Activated CD8-positive, alpha-beta memory T cell treated with anti-CD3 and anti-CD28 coated beads, Interleukin-2, amount 10 ng/mL, durations not matched to agents 7 days and 5 days (primary cell): ENCODE measurements around the gene PRKAR1B. TPM values are rescaled to one million over a fixed set of nuclear protein-coding genes. Genes with fewer than 3 reads are reported as not detected.

Source experiments
- ATAC-seq: fragments of 150-1000 bp; cut with Tn5 transposase; one replicate; pipeline ENCODE4 v1.10.0; 2021; ENCODE audit warnings: moderate library complexity
- CTCF ChIA-PET: fragments of 350-600 bp; sonication (Branson Sonifier 250); formaldehyde crosslinking; loops from one replicate; lab custom pipeline; 2021; ENCODE audit warnings: antibody characterized with exemption; lab: Charles Lee
- DNase-seq: peaks from one replicate; pipeline ENCODE4 v3.0.0-alpha.2; 2020
- H3K27ac Mint-ChIP-seq: one replicate; pipeline ENCODE4 v1.8.0; 2021; ENCODE audit warnings: mild to moderate bottlenecking, mixed read lengths
- H3K27me3 Mint-ChIP-seq: one replicate; pipeline ENCODE4 v1.8.0; 2021; ENCODE audit warnings: mixed read lengths
- H3K36me3 Mint-ChIP-seq: one replicate; pipeline ENCODE4 v1.8.0; 2021; ENCODE audit warnings: mild to moderate bottlenecking, mixed read lengths
- H3K4me1 Mint-ChIP-seq: one replicate; pipeline ENCODE4 v1.8.0; 2021; ENCODE audit warnings: mixed read lengths
- H3K4me3 Mint-ChIP-seq: one replicate; pipeline ENCODE4 v1.8.0; 2021; ENCODE audit warnings: mild to moderate bottlenecking, moderate library complexity, mixed read lengths
- H3K9me3 Mint-ChIP-seq: one replicate; pipeline ENCODE4 v1.8.0; 2022; ENCODE audit warnings: low read depth, mixed read lengths
- total RNA-seq, 2 experiments: library from RNA; stranded (reverse); gene quantifications; one replicate each; pipeline ENCODE4 v1.2.3, GENCODE V29; 2021

Gene PRKAR1B
- total RNA-seq, 2 experiments from 2014 or later, result 22.6 to 25.0 TPM

DNA sequence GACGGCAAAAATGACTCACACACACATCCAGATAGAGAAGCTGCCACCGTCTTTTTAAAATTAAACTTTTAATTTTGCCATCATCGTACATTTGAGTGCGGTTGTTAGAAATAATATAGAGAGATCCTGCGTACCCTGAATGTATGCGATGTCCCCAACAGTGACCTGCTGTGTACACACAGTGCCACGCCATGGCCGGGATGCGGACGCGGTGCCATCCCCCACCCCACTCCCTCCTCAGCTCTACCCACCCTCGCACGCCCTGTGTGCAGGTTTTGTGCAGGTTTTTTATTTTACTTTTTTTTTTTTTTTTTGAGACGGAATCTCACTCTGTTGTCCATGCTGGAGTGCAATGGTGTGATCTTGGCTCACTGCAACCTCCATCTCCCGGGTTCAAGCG lies 148.7 kb downstream of the PRKAR1B start:
- Mint-ChIP-seq H3K36me3 (peaks cover 7% of the 10 kb centered on the region), H3K9me3 (no peaks in the 10 kb centered on the region), H3K4me1 (peaks cover 5% of the 10 kb centered on the region), H3K27ac (no peak overlapping the region), H3K4me3 (no peak overlapping the region), H3K27me3 (no peaks in the 10 kb centered on the region)
- ATAC-seq (no peak), DNase-seq (no peak)
- CTCF ChIA-PET, result no interaction called here

DNA sequence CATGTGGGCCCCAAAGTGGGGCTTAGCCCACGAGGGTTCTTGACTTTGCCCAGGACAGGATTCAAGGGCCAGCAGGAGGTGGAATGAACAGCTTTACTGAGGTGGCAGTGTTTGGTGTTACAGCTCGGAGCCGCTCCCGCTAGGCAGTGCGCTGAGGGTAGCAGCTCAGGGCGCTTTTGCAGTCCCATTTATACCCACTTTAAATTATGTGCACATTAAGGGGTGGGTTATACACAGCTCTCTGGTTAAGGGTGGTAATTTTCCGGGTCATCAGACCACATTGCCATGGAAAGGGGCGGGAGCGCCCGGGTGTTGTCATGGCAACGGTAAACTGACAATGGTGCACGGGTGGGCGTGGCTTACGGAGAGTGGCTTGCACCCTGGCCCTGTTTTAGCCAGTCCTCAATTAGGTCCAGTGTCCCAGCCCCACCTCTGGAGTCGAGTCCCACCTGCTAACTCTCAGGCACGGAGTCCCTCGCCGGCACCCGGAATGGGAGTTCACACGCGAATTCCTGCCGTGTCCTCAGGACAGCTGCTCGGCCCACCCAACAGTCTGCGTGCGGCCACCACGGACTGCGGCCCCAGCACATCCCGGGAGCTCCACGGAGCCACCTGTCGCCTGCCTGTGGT lies 149.2 kb downstream of the PRKAR1B start:
- H3K36me3 Mint-ChIP-seq, result peaks cover 3% of the 10 kb centered on the region
- H3K27me3 Mint-ChIP-seq, result no peaks in the 10 kb centered on the region
- no peak for DNase-seq
- CTCF ChIA-PET, result no interaction called here
- no peaks in the 10 kb centered on the region for H3K9me3 Mint-ChIP-seq
- peaks cover 2% of the 10 kb centered on the region for H3K4me1 Mint-ChIP-seq
- ATAC-seq, result no peak
- no peak overlapping the region for H3K27ac Mint-ChIP-seq
- H3K4me3 Mint-ChIP-seq, result no peak overlapping the region

DNA sequence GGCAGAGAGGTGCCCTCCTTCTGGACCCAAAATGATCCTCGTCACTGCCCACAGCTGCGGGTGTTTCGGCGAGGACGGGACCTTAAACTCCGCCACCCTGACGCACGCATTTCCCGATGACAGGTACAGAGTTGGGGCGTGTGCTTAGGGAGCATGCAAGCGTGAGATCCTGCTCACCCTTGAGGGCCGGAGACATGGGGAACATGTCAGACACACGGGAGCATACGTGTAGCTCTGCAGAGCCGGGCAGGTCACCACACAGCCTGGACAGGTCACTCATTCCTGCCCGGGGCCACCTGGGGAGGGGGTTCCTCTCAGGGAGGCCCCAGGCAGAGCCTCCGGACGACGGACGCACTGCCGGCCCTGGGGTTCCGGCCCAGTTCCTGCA lies 149.8 kb downstream of the PRKAR1B start:
- Mint-ChIP-seq H3K9me3 (no peaks in the 10 kb centered on the region), H3K36me3 (peaks cover 3% of the 10 kb centered on the region), H3K4me1 (no peaks in the 10 kb centered on the region), H3K27me3 (no peaks in the 10 kb centered on the region), H3K4me3 (no peak overlapping the region), H3K27ac (no peak overlapping the region)
- no peak for ATAC-seq
- CTCF ChIA-PET, result no interaction called here
- no peak for DNase-seq

DNA sequence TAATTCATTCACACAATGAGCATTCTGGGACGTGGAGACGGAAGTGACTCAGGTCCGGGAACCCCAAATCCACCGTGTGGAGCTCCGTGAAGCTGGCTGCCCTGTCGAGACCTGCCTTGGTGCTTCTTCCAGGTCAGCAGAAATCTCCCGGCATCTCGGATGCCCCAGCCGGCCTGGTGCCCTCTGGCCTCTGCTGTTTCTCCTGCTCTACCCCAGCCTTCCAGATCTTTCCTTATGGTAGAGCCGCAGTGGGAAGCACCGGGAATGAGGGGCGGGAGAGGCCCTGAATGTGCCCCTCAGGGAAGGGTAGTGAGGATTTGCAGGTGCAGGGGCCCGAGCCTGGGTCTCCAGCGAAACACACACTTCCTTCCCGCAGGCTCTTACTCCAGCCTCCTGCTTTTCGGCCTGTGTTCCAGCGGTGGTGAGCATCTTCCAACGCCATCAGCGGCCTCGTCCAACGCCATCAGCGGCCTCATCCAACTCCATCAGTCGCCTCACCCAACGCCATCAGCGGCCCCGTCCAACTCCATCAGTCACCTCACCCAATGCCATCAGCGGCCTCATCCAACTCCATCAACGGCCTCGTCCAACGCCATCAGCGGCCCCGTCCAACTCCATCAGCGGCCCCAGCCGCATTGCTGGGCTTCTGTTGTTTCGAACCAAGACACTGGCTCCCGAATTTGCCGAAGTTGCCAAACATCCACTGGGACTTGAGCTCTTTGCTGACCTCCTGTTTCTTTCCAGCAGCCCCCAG lies 150.4 kb downstream of the PRKAR1B start:
- Mint-ChIP-seq H3K9me3 (no peaks in the 10 kb centered on the region), H3K27ac (no peak overlapping the region), H3K4me1 (no peaks in the 10 kb centered on the region), H3K27me3 (no peaks in the 10 kb centered on the region), H3K36me3 (peaks cover 3% of the 10 kb centered on the region), H3K4me3 (no peak overlapping the region)
- no peak for DNase-seq
- CTCF ChIA-PET, result no interaction called here
- no peak for ATAC-seq

DNA sequence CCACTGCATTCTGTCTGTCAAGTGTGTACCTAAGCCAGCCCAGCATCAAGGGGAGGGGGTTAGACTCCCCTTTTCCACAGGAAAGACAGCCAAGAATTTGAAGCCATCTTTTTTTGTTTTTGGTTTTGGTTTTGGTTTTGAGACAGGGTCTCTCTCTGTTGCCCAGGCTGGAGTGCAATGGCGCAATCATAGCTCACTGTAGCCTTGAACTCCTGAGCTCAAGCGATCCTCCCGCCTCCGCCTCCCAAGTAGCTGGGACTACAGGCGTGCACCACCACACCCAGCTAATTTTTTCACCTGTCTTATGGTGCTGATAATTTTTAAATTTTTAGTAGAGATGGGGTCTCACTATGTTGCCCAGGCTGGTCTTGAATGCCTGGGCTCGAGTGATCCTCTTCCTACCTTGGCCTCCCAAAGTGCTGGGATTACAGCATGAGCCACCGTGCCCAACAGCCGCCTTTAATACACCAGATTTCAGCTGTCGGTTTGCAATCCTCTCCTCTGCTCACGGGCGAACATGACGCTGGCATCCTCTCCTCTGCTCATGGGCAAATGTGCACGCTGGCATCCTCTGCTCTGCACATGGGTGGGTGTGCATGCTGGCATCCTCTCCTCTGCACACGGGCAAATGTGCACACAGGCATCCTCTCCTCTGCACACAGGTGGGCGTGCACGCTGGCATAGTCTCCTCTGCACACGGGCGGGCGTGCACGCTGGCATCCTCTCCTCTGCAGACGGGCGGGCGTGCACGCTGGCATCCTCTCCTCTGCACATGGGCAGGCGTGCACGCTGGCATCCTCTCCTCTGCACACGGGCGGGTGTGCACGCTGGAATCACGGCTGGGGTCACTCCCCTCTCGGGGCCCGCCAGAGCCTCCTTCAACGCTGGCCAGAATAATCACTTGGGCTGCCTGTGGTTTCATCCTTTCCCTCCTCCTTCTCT lies 151.4 kb downstream of the PRKAR1B start:
- Mint-ChIP-seq H3K27me3 (no peaks in the 10 kb centered on the region), H3K27ac (no peak overlapping the region), H3K9me3 (no peaks in the 10 kb centered on the region), H3K4me1 (no peaks in the 10 kb centered on the region), H3K4me3 (no peak overlapping the region), H3K36me3 (peaks cover 3% of the 10 kb centered on the region)
- CTCF ChIA-PET, result no interaction called here
- no peak for ATAC-seq
- DNase-seq, result no peak

DNA sequence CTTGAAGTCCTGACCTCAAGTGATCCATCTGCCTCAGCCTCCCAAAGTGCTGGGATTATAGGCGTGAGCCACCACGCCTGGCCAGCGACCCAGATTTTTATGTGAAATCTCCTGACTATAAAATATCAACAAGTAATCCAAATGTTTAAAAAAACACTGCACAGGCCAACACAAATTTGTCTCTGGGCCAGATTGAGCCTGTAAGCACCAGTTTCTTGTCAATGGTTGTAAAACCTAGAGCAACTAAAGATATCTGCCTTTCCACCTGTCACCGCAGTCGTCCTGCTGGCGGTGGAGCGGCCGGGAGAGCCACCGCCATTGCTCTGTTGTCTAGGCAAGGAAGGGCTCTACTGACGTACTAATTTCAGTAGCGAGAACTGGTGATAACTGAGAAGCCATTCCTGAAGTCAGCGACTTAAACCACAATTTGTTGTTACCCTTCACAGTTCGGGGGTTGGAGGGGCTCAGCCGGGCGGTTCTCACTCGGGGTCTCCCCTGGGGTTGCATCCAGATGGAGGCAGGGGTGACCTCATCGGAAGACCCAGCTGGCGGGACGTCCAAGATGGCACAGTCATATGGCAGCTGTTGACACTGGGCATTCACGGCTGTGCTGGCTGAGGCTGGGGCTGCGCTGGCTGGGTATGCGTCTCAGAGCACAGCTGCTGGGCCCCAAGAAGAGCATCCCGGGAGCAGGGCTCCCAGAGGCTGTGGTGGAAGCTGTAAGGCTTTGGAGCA lies 152.3 kb downstream of the PRKAR1B start:
- Mint-ChIP-seq H3K4me1 (no peaks in the 10 kb centered on the region), H3K9me3 (no peaks in the 10 kb centered on the region), H3K27me3 (no peaks in the 10 kb centered on the region), H3K27ac (no peak overlapping the region), H3K36me3 (peaks cover 3% of the 10 kb centered on the region), H3K4me3 (no peak overlapping the region)
- ATAC-seq, result no peak
- no peak for DNase-seq
- CTCF ChIA-PET, result no interaction called here

DNA sequence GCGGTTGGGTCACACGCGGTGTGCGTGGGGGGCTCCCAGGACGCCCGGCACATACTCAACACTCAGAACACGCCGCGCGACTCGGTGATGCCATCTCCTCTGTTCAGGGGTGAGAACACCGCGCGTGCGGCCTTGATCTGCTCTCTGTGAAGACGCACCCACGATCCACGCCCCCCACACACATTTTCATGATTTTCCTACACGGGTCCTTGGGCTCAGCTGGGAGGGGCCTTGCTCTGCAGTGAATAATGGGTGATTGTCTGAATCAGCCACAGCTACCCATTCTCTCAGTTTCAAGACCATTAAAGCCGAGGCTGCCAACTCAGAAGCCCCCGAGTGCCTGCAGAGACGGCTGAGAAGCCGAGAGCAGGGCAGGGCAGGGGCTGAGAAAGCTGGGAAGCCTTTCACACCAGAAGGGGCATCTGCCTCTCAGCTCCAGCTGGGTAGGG lies 153.1 kb downstream of the PRKAR1B start:
- Mint-ChIP-seq H3K4me3 (no peak overlapping the region), H3K27ac (no peak overlapping the region), H3K9me3 (no peaks in the 10 kb centered on the region), H3K36me3 (peaks cover 3% of the 10 kb centered on the region), H3K4me1 (no peaks in the 10 kb centered on the region), H3K27me3 (no peaks in the 10 kb centered on the region)
- DNase-seq (no peak), ATAC-seq (no peak)
- CTCF ChIA-PET, result no interaction called here

DNA sequence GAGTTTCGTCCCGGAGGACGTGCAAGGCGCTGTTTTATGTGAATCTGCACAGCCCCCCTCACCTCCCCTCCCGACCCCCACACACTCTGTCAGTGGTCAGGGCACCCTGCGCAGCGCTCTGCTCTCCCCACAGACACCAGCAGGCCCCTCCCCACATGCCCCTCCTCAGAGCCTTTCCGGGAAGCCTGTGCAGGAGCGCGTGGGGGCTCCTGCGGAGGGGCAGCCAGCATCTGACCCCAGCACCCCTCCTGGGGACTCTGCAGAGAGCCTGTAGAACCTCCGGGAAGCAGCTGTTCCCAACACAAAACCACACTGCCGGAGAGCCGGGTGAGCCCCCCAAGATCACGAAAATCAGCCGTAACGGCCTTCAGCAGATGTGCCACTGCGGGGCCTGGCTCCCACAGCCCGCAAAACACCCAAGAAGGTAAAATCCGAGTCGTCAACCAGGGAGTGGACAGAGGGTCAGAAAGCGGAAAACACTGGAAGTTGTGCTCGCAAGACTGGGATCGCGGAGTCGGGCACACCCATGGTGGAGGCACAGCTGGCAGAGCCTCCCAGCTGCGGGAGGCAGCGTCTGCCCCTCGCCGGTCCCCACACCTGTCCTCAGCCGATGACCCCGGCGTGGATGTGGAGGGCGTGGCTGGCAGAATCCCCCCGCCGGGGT lies 153.7 kb downstream of the PRKAR1B start:
- no peaks in the 10 kb centered on the region for H3K9me3 Mint-ChIP-seq
- CTCF ChIA-PET, result no interaction called here

DNA sequence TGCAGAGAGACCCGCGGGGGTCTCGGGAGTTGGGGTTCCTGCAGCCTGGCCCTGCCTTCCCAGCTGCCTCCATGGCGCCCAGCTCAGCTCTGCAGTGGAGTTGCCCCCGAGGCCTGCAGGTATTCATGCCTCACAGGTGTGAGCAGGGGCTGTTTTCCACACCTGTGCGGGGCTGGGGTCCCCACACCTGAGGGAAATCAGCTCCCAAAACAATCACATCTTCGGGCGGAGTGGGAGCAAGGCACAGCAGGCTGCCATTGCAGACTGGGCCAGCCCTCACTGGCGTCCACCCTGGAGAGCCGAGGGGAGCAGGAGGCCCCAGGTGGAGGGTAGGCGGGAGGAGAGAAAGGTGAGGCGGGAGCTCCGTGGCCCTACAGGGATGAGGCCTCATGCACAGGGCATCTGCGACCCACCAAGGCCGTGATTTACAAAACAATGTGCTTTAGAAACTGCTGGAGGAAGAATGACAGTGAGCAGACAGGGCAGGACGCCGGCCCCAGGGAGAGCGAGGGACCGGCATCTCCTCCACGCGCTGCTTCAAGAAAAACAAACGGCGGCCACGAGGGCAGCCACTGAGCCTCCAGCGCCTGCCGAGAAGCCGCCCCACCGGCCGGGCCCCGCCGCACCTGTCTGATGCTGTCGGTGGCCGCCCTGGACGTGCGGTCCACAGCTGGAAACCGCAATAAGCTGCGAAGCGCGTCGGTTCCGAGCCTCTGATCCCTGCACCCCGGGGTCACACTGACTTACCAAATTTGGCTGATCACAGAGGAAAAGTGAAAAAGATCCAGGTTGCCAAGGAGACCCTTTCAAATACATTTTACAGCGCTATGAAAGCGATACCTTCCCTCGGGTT lies 154.4 kb downstream of the PRKAR1B start:
- no peaks in the 10 kb centered on the region for H3K4me1 Mint-ChIP-seq
- DNase-seq (no peak), ATAC-seq (no peak)
- CTCF ChIA-PET, result no interaction called here
- H3K27me3 Mint-ChIP-seq, result no peaks in the 10 kb centered on the region
- no peak overlapping the region for H3K27ac Mint-ChIP-seq
- no peak overlapping the region for H3K4me3 Mint-ChIP-seq
- no peaks in the 10 kb centered on the region for H3K9me3 Mint-ChIP-seq
- peaks cover 3% of the 10 kb centered on the region for H3K36me3 Mint-ChIP-seq

More for the DNA sequence above, 153.7 kb downstream of the PRKAR1B start:
- no peak for ATAC-seq
- H3K27me3 Mint-ChIP-seq, result no peaks in the 10 kb centered on the region
- H3K4me3 Mint-ChIP-seq, result no peak overlapping the region
- peaks cover 3% of the 10 kb centered on the region for H3K36me3 Mint-ChIP-seq
- no peak overlapping the region for H3K27ac Mint-ChIP-seq
- no peak for DNase-seq
- H3K4me1 Mint-ChIP-seq, result no peaks in the 10 kb centered on the region

DNA sequence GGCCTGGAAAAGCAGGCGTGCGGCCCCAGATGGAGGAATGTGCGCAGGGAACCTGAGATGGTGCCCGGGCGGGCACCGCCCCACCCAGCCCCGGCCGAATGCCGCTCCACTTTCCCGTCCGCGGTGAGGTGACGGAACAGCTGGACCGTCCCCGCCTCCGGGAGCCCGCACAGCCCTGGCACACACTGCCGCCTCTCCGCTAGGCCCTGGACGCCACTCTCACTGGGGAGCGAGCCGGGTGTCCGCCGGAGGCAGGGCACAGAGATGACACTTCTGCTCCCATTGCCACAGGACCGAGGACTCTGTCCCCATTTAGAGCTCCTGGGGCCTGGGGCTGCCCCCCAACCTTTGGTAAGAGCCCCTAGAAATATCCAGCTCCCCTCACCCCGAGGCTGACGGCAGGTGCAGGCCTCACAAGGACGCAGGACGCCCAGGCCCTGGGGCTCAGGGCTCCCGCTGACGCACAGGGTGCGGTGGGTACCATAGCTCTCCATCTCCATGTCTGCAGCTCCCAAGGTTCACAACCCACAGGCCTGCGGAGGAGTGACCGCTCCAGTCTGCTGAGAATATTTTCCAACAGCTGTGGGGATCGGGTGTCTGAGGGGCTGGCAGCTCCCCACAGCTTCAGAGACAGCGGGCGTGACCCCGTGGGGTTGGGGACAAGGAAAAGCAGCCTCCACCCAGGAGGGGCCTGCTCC lies 155.2 kb downstream of the PRKAR1B start:
- CTCF ChIA-PET, result no interaction called here
- no peaks in the 10 kb centered on the region for H3K4me1 Mint-ChIP-seq
- H3K27me3 Mint-ChIP-seq, result no peaks in the 10 kb centered on the region
- no peak overlapping the region for H3K27ac Mint-ChIP-seq
- peaks cover 3% of the 10 kb centered on the region for H3K36me3 Mint-ChIP-seq
- no peak for ATAC-seq
- H3K9me3 Mint-ChIP-seq, result no peaks in the 10 kb centered on the region
- H3K4me3 Mint-ChIP-seq, result no peak overlapping the region
- DNase-seq, result no peak

DNA sequence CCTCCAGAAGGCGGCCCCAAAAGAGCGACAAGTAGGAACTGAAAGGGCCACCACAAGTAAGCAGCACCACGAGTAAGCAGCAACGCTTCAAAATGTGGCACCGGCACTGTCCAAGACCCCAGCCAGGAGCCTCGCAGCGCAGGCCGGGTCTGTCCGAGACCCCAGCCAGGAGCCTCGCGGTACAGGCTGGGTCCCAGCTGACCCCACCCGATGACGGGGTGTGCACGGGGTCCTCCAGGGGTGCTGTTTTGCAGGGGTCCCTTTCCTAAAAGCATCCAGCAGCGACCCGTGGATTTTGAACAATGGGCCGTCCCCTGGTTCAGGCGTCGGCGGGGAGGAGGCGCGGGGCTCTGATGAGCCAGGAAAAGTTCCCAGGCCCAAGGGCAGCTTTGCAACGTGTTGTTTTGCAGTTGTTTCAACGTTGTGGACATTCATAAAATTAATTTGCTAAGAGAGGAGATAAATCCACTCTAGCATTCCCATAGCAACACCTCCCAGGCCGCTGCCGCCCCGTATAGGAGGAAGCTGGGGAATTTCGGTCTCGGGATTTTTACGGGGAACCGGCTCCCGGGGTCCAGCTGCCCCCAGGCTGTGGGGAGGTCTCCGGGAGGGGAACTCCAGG lies 155.9 kb downstream of the PRKAR1B start:
- Mint-ChIP-seq H3K9me3 (no peaks in the 10 kb centered on the region), H3K36me3 (peaks cover 2% of the 10 kb centered on the region), H3K4me3 (no peak overlapping the region), H3K27me3 (no peaks in the 10 kb centered on the region), H3K27ac (no peak overlapping the region), H3K4me1 (no peaks in the 10 kb centered on the region)
- no peak for ATAC-seq
- DNase-seq, result no peak
- CTCF ChIA-PET, result no interaction called here
